ENCODE results near the gene HEY2. TPM values are rescaled to one million over a fixed set of nuclear protein-coding genes. Genes with fewer than 3 reads are reported as not detected.

HEY2 gene
- total and polyA plus RNA-seq, 10 of the 15 experiments (the other 5 are each of a cell fraction or from before 2014, with no cell fraction given): 0.01 to 0.32 (median 0.08) TPM; not detected in 4

GRCh38 chr6:125717120-125717731 is 32.2 kb upstream of the HEY2 start (continued):
- TF ChIP-seq FOXM1 (IDR thresholded peaks at IDR 0.05; ENCODE audit: low read depth, low read length): peak; percentile 81

- WGBS (ENCODE audit: insufficient coverage, insufficient replicate concordance, low lambda C conversion rate, missing lambda C conversion rate): 61% methylated on average over 2 of the region's 2 CpGs
- SMC1A ChIA-PET (ENCODE audit: uncharacterized antibody, unreplicated experiment): interaction anchor here (0.7 to 1.6 kb wide), 5 partner anchors 29 to 252 kb away, joined by 4 to 6 read pairs (median 5); no protein-coding TSS in a partner anchor
- no peaks in the 10 kb centered on the region for H3K36me3 ChIP-seq (ENCODE audit: control insufficient read depth in 2 of 2, insufficient read depth in 2 of 2, low read length in 1 of 2)
- in situ Hi-C loops (cut with MboI) (no loop called here), intact Hi-C loops (cut with micrococcal nuclease; ENCODE audit: unreplicated experiment) (no loop called here)
- no peak for TF ChIP-seq GATAD2B (conservative IDR thresholded peaks at IDR 0.05; ENCODE audit: low read depth)
- no peak for TF ChIP-seq USF1 (IDR thresholded peaks at IDR 0.05; ENCODE audit: borderline replicate concordance, extremely low read length, insufficient read depth, low read depth, low read length)
- no peak for TF ChIP-seq NKRF (conservative IDR thresholded peaks at IDR 0.05)
- TF ChIP-seq NR2C2 (IDR thresholded peaks at IDR 0.05; ENCODE audit: borderline replicate concordance, control insufficient read depth, insufficient read length, low read depth): no peak
- no peak for ATAC-seq
- H3K9me3 ChIP-seq (replicated peaks; ENCODE audit: control insufficient read depth, insufficient read depth, low read length): peaks cover 2% of the 10 kb centered on the region; the same call in 2 of the 3 replicates
- DNase-seq (ENCODE audit: low read depth, low spot score): no peak
- H3K4me1 ChIP-seq (ENCODE audit: control insufficient read depth, insufficient read depth, low read length): peaks cover 28% of the 10 kb centered on the region
- peak overlapping the region; percentile 57; the same call in 1 of the 2 replicates for H3K4me2 ChIP-seq (ENCODE audit: control insufficient read depth, insufficient read depth)
- no peaks in the 10 kb centered on the region for H3K79me2 ChIP-seq (ENCODE audit: control insufficient read depth, insufficient read depth, low read length)
- RAD21 ChIA-PET (ENCODE audit: unreplicated experiment): no interaction called here
- no peak overlapping the region for H3K9ac ChIP-seq (ENCODE audit: control insufficient read depth, insufficient read depth, low read length)
- H2AFZ ChIP-seq (ENCODE audit: control insufficient read depth, low read depth, low read length): no peak overlapping the region
- H4K20me1 ChIP-seq (ENCODE audit: control insufficient read depth, insufficient read depth): no peaks in the 10 kb centered on the region
- POLR2A ChIA-PET: no interaction called here
- H3K27ac ChIP-seq (ENCODE audit: control insufficient read depth, insufficient read depth): no peak overlapping the region
- FAIRE-seq: no peak
- CTCF ChIA-PET: interaction anchor here (0.6 to 2.2 kb wide), 2 partner anchors 35 to 405 kb away, joined by 3 to 7 read pairs; no protein-coding TSS in a partner anchor
- no peak overlapping the region for H3K4me3 ChIP-seq
- H3K27me3 ChIP-seq (replicated peaks in 1 of 2; ENCODE audit: control insufficient read depth in 2 of 2, insufficient read depth in 2 of 2, low read length in 1 of 2): no peaks in the 10 kb centered on the region
- no TSS peak for BruUV-seq (replicated peaks)
These were observed 31.3 kb upstream of the HEY2 start for GRCh38 chr6:125718109-125718508.
